HL-60 (cell line): ENCODE data around the gene PNMA8C.

Experiments
- GABPA ChIP-seq: IDR thresholded peaks from 2 replicates; pipeline ENCODE4 v1.6.1; 2012; ENCODE audit warnings: low read depth
- TF ChIP-seq, protein P1 (sequence below): IDR thresholded peaks from one replicate; pipeline ENCODE4 v1.5.1; 2011; ENCODE audit warnings: low read length, control low read depth, inconsistent platforms; ENCODE audit not compliant: insufficient read depth
- TF ChIP-seq, protein P2 (sequence below): IDR thresholded peaks from 2 replicates; pipeline ENCODE4 v1.6.1; 2012; ENCODE audit warnings: low read depth; ENCODE audit not compliant: insufficient replicate concordance

DNA sequence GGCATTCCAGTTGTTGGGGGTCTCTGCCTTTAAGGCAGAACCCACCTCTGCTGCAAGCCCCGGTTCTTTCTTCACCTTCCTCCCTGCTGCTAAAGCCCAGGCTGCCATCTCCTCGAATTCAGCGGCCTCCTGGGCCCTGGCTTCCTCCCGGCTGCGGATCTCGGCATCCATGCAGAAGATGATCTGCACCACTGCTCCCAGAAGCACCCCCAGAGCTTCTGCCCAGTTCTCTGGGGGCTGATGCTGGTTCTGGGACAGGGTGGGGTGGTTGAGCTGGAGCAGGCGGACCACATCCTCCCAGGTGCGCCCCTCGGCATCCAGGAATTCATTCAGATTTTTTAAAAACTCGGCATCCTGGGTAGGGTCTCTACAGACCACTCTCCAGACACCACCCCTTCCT lies 41.6 kb upstream of the PNMA8C start:
- TF ChIP-seq, protein P1, sequence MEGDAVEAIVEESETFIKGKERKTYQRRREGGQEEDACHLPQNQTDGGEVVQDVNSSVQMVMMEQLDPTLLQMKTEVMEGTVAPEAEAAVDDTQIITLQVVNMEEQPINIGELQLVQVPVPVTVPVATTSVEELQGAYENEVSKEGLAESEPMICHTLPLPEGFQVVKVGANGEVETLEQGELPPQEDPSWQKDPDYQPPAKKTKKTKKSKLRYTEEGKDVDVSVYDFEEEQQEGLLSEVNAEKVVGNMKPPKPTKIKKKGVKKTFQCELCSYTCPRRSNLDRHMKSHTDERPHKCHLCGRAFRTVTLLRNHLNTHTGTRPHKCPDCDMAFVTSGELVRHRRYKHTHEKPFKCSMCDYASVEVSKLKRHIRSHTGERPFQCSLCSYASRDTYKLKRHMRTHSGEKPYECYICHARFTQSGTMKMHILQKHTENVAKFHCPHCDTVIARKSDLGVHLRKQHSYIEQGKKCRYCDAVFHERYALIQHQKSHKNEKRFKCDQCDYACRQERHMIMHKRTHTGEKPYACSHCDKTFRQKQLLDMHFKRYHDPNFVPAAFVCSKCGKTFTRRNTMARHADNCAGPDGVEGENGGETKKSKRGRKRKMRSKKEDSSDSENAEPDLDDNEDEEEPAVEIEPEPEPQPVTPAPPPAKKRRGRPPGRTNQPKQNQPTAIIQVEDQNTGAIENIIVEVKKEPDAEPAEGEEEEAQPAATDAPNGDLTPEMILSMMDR, result no peak
- TF ChIP-seq GABPA, result no peak
- TF ChIP-seq, protein P2, sequence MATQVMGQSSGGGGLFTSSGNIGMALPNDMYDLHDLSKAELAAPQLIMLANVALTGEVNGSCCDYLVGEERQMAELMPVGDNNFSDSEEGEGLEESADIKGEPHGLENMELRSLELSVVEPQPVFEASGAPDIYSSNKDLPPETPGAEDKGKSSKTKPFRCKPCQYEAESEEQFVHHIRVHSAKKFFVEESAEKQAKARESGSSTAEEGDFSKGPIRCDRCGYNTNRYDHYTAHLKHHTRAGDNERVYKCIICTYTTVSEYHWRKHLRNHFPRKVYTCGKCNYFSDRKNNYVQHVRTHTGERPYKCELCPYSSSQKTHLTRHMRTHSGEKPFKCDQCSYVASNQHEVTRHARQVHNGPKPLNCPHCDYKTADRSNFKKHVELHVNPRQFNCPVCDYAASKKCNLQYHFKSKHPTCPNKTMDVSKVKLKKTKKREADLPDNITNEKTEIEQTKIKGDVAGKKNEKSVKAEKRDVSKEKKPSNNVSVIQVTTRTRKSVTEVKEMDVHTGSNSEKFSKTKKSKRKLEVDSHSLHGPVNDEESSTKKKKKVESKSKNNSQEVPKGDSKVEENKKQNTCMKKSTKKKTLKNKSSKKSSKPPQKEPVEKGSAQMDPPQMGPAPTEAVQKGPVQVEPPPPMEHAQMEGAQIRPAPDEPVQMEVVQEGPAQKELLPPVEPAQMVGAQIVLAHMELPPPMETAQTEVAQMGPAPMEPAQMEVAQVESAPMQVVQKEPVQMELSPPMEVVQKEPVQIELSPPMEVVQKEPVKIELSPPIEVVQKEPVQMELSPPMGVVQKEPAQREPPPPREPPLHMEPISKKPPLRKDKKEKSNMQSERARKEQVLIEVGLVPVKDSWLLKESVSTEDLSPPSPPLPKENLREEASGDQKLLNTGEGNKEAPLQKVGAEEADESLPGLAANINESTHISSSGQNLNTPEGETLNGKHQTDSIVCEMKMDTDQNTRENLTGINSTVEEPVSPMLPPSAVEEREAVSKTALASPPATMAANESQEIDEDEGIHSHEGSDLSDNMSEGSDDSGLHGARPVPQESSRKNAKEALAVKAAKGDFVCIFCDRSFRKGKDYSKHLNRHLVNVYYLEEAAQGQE, result no peak
